CD1c-positive myeloid dendritic cell (primary cell): ENCODE measurements around the gene POTEF.
"Not testable (repeated sequence)": the region's sequence is repeated elsewhere in the genome, so short reads cannot be mapped to it uniquely, and the experiment has no call there.

Source experiments
- DNase-seq: peaks from one replicate; pipeline ENCODE4 v3.0.0-alpha.2; 2016; ENCODE audit errors: extremely low spot score

Gene POTEF

GRCh38 chr2:130128464-130128863, 558 bp downstream of the POTEF start:
- DNase-seq, result not testable (repeated sequence)

GRCh38 chr2:130127726-130128125, 1.3 kb downstream of the POTEF start:
- not testable (repeated sequence) for DNase-seq

- not testable (repeated sequence) for DNase-seq
Measured at GRCh38 chr2:130120924-130121323, 8.1 kb downstream of the POTEF start.

GRCh38 chr2:130102597-130103363, 26.2 kb downstream of the POTEF start:
- not testable (repeated sequence) for DNase-seq

- not testable (repeated sequence) for DNase-seq
Measured at GRCh38 chr2:130062645-130063044, 66.4 kb downstream of the POTEF start.

- DNase-seq, result not testable (repeated sequence)
Measured at GRCh38 chr2:130059982-130060381, 69.0 kb downstream of the POTEF start.

GRCh38 chr2:130056336-130056735, 72.7 kb downstream of the POTEF start:
- not testable (repeated sequence) for DNase-seq

- DNase-seq, result not testable (repeated sequence)
Measured at GRCh38 chr2:130053217-130053911, 75.7 kb downstream of the POTEF start.

- not testable (repeated sequence) for DNase-seq
Measured at GRCh38 chr2:130052376-130052775, 76.6 kb downstream of the POTEF start.

- not testable (repeated sequence) for DNase-seq
Measured at GRCh38 chr2:130048422-130048821, 80.6 kb downstream of the POTEF start.

GRCh38 chr2:130038265-130038603, 90.8 kb downstream of the POTEF start:
- DNase-seq, result not testable (repeated sequence)

GRCh38 chr2:130025931-130026330, 103.1 kb downstream of the POTEF start:
- not testable (repeated sequence) for DNase-seq
